HG02943 (cell line): ENCODE data around the gene RTN4R.
"Not testable (repeated sequence)": the region's sequence is repeated elsewhere in the genome, so short reads cannot be mapped to it uniquely, and the experiment has no call there.

Experiments
- ATAC-seq: cut with Tn5 transposase; IDR thresholded peaks from one replicate; pipeline ENCODE4 v1.9.1; 2021; ENCODE audit warnings: mild to moderate bottlenecking, low read depth, moderate library complexity; ENCODE audit not compliant: unreplicated experiment

The RTN4R gene

DNA sequence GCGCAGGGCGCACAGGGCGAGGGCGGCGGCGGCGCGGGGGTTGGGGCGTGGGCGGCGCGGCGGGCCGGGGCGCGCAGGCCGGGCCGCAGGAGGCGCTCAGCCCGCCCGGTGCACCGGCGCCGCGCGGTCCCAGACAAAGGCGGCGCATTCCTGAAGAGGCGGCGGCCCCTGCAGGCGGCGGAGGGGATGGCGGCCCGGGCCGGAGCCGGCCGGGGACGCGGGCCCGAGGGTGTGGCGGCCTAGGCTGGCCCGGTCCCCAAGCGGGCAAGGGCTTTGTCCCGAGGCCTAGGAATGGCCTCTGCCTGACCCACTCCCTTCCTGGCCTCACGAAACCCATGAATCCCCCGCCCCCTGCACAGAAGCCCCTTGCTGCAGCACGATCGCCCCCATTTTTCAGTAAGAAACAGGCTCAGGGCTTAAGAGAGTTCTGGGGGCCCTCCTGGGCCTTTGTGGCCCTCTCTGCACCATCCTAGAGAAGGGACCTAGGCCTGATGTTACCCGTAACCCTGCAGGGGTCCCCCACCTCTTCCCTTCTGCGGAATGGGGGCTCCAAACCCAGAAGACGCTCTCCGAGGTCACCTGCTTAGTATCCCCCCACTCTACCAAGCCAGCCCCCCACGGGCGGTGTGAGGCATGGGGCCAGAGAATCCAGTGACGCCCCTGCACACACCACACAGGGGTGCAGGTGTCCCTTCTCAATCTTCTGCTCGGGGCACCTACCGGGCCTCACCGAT is at the start of gene RTN4R:
TSS of gene RTN4R (minus strand) at position 40 of the 734 bp plus-strand sequence. CDS start 226 bp downstream, outside the sequence.
- ATAC-seq: no peak

DNA sequence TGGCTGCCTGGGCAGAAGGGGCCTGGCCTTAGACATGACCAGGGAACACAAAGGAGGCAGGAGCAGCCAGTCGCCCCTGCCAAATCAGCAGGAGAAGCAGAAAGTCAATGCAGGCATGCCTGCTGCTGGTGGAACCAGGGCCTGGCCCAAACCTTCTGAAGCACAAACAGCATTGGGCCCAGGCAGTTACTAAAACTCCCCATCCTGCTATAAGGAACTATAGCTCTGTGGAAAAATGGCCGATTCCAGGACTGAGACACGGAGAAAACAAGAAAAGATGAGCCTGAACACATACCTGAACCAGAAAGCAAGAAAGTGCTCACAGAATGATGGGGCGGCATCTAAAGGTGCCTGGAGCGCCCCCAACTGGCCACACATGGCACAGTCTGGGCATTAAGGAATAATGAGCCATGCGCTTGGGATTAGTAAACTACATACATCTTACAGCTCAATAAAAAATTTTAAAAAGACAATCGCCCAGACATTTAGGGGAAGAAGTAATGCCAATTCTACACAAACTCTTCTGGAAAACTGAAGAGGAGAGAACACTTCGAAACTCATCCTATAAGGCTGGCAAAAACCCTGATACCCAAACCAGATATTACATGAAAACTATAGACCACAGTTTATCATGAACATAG is 49.4 kb upstream of the RTN4R start:
- not testable (repeated sequence) for ATAC-seq

DNA sequence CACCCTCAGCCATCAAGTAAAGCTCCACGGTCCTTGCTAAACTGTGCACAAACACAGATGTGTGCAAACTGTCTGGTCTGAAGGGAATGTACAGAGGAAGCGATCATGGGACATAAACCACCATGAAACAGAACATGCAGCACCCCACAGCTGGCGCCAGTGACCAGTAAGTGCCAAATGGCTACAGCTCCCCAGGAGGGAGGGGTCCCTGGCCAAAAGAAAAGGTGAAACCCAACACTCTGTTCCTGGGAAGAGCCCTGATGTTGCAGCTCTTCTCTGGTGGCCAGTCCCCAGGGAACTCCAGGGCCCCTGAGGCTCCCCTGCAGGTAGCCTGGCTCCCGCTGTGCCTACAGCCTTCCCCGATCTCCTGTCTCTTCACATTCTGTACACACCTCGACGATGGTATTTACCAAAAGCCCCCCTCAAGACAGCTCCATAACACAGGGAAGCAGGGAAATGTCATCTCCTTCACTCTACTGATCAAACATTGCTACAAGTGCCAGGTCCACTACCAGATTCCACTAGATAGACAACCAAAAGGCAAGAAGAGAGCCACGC is 48.8 kb upstream of the RTN4R start:
- no peak for ATAC-seq

DNA sequence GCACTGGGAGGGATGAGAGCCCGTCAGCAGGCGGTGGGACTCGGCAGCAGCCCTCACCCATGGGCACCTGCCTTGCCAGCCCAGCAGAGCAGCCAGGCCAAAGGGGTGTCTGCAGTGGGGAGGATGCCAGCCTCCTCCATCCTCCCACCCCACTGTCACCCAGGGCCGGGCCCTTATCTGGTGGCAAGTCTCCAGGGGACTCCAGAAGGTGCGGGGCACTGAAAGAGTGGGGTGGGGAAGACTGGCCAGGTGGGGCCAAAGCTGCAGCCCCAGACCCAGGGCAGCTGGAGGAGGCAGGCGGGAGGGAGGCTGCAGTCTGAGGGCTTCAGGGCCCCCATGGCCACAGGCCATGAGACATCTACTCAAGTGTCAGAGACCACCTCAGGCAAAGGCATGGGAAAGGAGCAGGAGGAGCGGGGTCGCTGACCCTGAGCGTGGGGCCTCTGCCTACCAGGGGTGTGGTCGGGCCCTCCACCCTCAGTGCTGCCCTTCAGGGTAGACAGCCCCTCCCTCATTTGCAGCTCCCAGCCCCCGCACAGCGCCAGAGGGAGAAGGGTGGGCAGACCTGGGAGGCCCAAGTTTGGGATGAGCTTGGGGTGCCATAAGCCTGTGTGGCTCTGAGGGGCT is 48.2 kb upstream of the RTN4R start:
- ATAC-seq: no peak

DNA sequence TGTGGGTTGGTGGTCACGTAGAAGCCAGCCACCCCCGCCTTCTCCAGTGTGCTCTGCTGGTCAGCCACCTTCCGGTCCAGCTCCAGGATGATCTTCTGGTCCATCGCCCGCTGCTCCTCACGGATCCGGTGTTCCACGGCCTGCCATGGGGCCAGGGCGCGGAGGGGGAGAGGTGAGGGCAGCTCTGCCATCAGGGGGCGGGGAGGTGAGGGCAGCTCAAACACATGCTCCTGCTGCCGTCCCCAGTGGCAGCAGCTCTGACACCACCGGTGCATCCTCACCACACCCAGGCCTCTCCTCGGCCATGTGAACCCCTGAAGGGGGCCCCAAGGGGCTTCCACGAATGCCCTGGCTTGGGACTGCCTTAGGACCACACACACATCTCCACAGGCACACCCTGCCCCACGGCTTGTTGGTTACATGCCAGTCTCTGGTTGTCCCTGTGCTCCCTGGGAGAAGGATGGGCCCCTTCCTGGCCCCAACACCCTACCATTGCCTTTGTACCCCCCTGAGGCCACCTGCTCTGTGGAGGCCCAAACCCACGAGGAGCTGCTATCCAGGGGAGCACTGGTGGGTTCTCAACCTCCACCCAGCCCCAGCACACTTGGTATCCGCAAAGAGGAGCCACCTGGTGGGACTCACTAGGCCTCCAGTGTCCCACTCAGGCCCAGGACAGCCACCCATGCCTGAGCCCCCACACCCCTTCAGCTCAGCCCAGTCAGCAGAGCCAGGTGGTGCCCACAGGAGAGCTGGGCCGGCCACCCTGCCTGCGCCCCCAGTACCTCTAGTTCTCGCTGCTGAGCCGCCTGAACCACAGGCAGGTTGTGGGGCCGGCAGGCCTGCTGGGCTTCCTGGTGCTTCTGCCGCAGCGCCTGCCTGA is 47.5 kb upstream of the RTN4R start:
- no peak for ATAC-seq

DNA sequence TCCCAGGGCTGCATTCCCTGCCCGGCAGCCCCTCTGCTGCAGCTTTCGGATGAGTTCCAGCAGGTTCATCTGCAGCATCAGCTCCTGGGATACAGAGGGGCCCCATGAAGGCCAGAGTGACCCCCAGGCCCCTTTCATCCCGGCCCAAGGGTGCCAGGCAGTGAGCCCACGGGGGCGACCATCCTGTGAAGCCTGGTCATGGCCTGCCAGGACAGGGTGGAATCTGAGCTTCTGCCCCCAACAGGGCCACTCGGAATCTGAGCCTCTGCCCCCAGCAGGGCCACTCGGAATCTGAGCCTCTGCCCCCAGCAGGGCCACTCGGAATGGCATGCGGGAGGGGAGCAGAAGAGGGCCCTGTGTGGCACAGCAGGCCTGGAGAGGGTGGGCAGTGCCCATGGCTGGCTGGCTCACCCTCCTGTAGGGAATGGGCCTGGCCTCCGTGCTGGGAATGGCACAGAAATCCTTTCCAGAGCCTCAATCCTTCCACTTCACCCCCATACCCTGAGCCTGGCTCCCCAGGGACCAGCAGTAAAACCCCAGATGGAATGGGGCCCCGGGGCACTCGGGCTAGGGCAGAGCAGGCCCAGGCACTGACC is 46.7 kb upstream of the RTN4R start:
- not testable (repeated sequence) for ATAC-seq

DNA sequence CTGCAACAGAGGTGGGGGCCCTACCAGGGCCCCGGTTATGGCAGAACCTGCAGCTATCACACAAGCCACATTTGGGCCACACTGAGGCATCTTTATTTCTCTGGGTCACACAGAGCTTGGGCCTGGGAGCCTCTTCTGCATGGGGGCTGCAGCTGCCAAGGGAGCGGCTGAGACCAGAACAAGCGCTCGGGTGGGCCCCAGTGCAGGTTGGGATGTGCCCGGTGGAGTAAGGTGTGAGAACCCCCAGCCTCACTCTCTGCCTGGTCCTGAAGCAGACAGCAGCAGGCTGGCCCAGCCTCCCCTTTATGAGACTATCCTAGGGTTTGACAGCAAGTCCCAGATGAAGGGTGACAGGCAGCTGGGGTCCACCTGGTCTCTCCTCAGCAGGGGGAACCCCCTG is 46.1 kb upstream of the RTN4R start:
- not testable (repeated sequence) for ATAC-seq

DNA sequence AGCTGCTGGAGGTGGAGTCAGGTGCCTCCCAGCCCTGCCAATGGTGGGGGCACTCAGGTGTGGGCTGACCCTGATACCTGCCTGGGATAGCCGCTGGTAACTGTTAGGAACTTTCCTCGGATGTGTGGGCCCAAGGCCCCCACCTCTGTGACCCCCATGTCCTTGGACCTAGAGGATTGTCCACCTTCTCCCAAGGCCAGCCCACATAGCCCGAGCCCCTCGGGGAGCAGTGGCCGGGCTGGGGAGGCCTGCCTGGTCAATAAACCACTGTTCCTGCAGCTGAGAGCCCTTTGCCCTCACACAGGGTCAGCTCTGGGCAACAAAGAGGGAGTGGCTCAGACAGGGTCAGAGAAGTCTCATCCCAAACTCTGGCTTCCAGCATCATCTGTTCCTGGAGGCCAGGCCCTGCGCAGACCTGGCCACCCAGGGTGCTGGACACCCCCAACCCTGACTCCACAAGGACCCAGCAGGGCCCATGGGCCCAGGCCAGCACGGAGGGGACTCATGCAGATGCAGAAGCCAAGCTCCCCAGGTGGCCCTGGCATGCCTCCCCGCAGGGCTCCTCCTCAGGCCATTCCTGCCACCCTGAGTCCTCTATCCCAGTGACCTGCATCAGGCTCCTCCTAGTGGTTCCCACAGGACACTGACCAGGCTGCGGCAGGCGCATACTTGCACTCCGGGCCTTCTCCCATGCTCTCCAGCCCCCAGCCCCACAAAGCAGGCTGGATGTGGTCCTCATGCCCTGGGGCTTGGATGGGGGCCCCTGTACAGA is 45.4 kb upstream of the RTN4R start:
- not testable (repeated sequence) for ATAC-seq

DNA sequence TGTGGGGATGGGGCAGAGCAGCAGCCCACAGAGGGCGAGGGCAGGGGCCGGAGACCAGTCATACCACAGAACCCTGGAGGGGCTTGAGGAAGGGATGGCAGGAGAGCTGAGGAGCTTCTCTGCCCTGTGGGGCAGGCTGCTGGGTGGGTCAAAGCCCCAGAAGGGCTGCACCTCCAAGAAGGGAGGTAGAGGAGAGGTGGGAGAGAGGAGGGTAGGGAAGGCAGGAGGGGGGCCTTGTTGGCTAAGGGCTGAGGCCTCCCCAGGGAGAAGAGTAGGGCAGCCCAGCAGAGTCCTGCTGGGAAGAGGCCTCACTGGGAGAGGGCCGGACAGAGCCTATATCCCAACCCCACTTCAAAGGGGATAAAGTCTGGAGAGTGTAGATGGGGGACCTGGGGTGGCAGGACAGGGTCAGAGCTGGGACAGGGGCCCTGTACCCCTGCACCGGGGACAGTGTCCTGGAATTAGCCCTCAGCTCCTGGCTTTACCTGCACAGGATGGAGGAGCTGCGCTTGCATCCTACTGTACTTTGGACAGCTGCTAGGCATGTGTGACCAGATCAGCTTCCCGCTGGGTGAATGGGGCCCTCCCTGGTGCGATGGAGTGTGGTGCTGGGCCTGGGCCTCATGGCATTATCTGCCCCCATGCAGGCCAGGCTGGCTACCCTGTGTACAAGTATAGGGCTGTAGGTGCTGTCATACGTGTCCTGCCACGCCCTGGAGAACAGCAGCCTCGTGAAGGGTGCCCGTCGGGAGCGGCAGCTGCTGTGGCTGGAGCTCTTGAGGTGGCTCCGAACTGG is 44.5 kb upstream of the RTN4R start:
- ATAC-seq: no peak

DNA sequence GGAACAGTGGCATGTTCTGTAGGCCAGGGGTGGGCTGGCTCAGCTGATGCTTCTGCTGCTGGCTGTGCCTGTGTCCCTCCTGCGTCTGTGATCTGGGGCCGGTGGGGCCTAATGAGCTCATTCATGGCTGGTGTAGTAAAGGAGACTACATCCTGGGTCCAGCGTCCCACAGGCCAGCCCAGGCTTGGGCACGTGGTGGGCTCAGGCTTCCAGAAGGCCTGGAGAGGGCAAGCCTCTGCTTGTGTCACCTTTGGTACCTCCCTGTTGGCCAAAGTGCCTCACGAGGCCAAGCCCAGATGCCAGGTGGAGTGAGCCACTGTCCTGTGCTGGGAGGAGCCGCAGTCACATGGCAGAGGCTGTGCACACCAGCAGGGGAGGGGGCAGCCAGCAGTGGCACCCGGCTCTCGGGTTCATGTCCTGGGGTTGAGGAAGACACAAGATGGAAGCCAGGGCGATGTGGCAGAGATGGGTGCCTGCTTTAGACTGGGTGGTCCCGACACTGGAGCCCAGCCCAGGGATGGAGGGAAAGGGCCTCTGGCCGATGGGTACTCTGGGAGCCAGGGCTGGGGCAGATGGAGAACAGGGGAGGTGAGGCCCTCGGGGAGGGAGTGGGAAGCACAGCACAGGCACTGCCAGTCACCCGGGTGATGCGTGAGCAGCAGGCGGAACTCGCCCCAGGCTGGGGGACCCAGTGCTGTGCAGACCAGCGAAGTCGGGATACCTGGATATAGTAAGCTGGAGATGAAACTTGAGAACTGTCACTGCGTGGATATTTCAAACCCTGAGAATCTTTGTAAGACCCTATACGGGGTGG is 43.3 kb upstream of the RTN4R start:
- ATAC-seq: not testable (repeated sequence)

DNA sequence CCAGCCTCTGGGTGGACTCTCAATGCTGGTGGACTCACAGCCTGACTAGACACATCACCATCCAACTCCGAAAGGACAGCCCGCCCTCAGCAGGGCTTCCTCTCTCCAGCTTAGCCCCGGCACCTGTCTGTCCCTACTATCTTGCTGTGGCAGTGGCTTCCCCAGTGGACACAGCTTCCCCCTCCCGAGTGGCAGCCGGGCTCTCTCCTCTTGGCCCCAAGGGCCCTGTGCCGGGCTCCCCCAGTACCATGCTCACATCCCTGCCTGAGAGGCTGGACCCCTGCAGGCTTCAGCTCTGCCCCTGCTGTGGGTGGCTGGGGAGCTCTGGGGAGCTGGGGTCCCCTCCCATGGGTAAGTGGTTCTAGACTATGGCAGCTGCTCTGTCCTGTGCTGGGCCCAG is 42.7 kb upstream of the RTN4R start:
- ATAC-seq: not testable (repeated sequence)

DNA sequence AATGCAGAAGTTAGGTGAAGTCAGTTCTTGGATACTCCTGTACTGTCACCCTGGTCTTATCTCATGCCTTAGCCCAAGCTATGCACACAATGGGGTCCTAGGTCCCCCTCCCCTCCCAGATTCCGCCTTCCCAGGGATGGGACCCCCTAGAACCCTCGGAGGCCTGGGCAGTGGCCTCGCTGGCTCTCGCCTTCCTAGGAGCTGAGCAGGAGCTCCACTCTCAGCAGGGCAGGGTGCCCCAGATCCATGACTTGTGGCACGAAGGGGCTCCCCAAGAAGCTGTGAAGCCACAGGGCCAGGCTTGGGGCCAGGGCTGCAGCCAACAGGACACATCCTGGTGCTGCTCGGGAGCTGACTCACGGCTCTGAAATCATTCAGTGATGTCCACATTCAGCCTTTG is 42.1 kb upstream of the RTN4R start:
- ATAC-seq: not testable (repeated sequence)

DNA sequence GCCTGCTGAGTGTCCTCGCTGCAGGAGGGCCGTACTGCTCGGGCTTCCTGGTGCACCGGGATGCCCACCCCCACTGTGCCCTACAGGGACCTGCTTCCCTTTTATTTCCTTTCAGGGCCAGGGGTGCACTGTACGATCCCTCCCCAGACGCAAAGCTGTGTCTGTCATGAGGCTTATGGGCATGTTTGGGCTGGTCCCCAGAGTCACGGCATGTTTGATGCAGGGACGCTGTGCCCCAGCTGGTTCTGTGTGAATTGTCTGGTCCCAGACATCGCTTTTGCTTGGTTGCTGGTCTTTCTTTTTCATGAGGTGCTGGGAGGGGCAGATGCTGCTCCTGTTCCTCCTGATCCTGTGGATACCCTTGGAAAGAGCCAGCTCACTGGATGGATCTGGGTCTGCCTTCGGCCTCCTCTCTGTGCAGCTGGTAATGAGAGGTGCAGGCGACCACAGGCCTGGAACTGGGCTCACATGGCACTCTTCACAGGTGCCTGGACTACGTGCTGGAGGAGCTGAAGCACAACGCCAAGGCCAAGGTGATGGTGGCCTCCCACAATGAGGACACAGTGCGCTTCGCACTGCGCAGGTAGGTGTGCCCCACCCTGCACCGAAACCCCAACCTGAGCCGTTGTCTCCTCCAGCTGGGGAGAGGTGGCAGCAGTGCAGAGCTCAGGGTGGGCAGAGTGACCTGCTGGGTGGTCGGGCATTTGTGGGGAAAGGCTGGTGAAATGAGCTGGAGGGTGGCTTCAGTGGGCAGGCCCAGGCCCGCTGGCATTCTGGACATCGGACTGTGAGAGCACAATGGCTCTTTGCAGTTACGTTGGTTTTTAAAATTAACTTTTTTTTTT is 40.9 kb upstream of the RTN4R start:
- not testable (repeated sequence) for ATAC-seq

DNA sequence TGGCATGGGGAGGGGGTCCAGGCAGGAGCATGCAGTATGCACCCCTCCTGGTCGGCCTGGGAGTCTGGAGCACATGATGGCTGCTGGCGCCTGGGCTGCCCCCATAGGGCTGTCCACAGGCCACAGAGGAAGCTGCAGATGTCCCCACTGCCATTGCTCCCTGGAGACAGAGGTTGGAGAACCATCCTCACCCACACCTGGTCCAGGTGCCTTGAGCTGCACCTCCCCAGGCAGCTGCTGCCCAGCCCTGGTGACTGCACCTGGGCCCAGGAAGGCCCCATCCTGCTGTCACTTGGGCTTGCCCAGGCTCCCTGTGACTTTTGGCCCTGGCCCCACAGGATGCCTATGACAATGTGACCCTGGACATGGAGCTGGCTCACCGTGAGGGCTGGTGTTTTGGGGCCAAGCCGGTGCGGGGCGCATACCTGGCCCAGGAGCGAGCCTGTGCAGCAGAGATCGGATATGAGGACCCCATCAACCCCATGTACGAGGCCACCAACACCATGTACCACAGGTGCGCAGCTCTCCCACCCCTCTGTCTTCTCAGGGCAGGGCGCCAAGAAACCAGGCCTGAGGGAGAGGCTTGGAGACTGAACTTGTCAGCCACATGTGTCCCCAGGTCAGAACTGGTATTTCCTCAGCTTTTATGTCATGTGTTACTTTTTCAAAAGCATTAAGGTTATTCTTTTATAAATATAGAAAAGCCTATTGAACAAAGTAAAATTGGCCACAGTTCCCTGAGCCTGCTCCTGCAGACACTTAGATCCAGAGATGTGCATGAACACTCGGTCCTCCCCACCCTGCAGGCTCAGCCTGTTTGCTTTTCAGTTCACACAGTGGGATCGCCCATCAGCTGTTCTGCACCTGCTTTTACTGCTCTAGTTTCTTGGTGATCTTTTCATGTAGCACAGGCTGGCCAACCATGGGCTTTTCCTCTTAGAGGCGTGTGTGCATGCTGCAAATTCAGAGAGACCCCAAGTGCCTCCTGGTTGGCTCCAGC is 39.6 kb upstream of the RTN4R start:
- ATAC-seq: not testable (repeated sequence)

DNA sequence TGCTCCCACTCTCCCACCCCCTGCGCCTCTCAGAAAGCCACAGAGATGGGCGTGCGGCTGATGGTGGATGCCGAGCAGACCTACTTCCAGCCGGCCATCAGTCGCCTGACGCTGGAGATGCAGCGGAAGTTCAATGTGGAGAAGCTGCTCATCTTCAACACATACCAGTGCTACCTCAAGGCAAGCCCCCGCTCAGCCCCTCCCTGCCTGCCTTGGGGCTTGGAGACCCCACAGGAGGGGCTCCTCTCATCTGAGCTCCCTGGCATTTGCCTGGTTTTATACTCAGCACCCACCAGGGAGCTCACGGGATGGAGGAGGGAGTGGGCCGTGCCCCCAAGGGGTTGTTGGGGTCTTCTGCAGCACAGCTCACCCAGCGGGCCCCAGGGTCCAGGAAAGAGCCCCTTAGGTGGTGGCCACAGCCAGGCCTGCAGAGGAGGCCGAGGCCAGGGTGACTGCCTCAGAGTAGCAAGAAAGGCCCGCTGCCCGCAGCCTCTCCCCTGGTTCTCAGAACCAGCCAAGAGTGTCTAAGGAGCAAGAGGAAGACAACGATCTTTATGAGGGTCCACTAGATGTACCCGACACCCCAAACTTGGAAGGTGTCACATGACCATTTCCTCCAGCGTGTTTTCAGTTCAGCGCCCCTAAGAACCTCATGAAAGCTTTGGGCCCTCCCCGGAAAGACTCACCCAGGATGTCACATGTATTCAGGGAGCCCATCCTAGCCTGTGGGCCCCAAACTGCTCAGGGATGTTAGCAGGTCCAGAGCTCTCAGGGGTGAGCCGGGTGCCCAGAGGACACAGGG is 38.7 kb upstream of the RTN4R start:
- not testable (repeated sequence) for ATAC-seq
